BJ (cell line): ENCODE measurements around the gene RAVER2. TPM values are rescaled to one million over a fixed set of nuclear protein-coding genes. Genes with fewer than 3 reads are reported as not detected.

Experiments used
- CTCF ChIA-PET: fragments of 350-600 bp; formaldehyde crosslinking; extraction: SDS; loops from one replicate; lab custom pipeline; 2021; ENCODE audit warnings: antibody characterized with exemption, inconsistent platforms; lab: Yijun Ruan, JAX
- POLR2A ChIA-PET: fragments of 300-600 bp; sonication (Branson Sonifier 250); formaldehyde crosslinking; extraction: SDS; loops from one replicate; lab custom pipeline; 2021; ENCODE audit warnings: antibody characterized with exemption; lab: Charles Lee
- DNase-seq: peaks from one replicate; pipeline ENCODE4 v3.0.0-alpha.2; 2011; ENCODE audit warnings: low read depth
- H3K27me3 ChIP-seq: 2 replicates; pipeline ENCODE4 v1.6.0; 2011; ENCODE audit warnings: low read length; ENCODE audit not compliant: control insufficient read depth, insufficient read depth
- H3K36me3 ChIP-seq: 2 replicates; pipeline ENCODE4 v1.5.1; 2011; ENCODE audit warnings: low read length; ENCODE audit not compliant: control insufficient read depth, insufficient read depth
- H3K4me3 ChIP-seq: 2 replicates; pipeline ENCODE4 v1.5.1; 2011; ENCODE audit warnings: low read depth, mild to moderate bottlenecking, control low read depth, low read length
- CTCF ChIP-seq: IDR thresholded peaks from 2 replicates; pipeline ENCODE4 v1.5.1; 2011; ENCODE audit warnings: low read depth, mild to moderate bottlenecking, control low read depth, inconsistent platforms, low read length, moderate library complexity; ENCODE audit not compliant: insufficient read depth
- polyA plus RNA-seq: library from polyadenylated mRNA; depleted of rRNA; stranded (reverse); fragments of >200 nt; gene quantifications from 2 replicates; pipeline ENCODE4 v1.2.3, GENCODE V29; 2011

The RAVER2 gene
- polyA plus RNA-seq, 1 experiment: 2.9 TPM

DNA sequence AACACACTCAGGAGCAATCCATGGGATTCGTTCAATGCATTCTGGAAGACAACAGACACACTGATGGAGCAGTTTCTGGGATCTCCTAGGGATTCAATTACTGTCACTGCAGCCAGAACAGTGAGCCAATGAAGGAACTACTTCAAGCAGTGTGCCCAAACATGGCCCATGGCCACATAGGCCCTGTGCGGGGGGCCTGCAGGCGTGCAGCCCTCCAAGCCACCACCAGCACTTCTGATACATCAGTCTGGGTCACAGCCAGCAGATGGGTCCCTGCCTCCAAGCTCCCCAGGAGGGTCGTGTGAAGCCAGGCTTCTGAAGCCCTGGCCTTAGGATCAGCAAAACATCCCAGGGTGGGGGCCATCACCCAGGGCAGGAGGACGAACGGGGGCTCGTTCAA lies 99.3 kb downstream of the RAVER2 start:
- POLR2A ChIA-PET: no interaction called here
- H3K36me3 ChIP-seq: peaks cover 31% of the 10 kb centered on the region
- CTCF ChIA-PET: no interaction called here

DNA sequence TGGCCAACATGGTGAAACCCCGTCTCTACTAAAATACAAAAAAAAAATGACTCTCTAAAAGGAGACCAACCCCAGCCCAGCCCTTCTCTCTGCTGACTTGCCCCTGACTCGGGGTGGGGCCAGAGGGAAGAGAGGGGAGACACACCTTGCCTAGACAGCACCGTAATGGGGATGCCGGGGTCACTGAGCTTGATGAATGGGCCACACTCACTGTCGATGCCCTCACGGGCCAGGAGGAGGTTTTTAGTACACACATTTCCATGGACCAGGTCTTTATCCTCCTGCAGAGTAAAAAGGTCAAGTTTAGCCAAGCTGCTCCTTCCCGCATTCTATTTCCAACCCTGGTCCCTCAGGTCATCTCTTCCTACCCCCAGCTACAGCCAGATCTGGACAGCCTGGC lies 99.7 kb downstream of the RAVER2 start:
- no peak for TF ChIP-seq CTCF
- ChIA-PET POLR2A (no interaction called here), CTCF (no interaction called here)
- no peak overlapping the region for H3K4me3 ChIP-seq
- peaks cover 33% of the 10 kb centered on the region for H3K36me3 ChIP-seq
- no peaks in the 10 kb centered on the region for H3K27me3 ChIP-seq
- DNase-seq: no peak

More for the DNA sequence above, 99.3 kb downstream of the RAVER2 start:
- no peak for DNase-seq
- Histone ChIP-seq H3K27me3 (no peaks in the 10 kb centered on the region), H3K4me3 (no peak overlapping the region)
- TF ChIP-seq CTCF: no peak

DNA sequence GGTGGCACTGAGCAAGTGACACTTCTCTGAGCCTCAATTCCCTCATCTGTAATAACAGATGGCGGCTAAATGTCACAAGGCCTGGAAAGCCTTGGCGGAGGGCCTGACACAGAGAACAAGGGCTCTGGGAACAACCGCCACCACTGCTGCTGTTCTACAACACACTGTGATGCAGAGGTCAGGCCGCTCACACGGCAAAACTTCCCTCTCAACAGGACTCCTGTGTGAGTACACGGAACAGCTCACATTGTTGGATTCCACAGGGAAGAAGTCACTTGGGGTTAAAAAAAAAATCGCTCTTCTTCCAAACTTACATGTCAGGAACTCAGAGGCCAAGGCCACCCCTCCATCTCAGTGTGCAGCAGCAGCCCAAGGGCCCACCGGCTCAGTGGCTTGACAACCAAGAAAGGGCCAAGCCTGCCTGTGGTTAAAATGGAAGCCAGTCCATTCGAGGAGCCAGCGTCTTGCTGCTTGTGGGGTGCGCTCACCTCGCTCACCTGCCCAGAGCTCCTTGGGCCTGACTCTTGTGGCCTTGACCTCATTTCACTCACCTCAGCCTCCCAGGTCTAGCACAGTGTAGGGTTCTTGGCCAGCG lies 101.1 kb downstream of the RAVER2 start:
- CTCF ChIA-PET: interaction anchor here (1.0 kb wide), 1 partner anchor 10 kb away, joined by 3 read pairs; no protein-coding TSS in a partner anchor

GRCh38 chr1:64846573-64847430 lies 101.9 kb downstream of the RAVER2 start:
- ChIA-PET CTCF (interaction anchor here (1.0 kb wide), 1 partner anchor 9 kb away, joined by 3 read pairs; no protein-coding TSS in a partner anchor), POLR2A (no interaction called here)
- DNase-seq: no peak
- Histone ChIP-seq H3K36me3 (peaks cover 32% of the 10 kb centered on the region), H3K4me3 (no peak overlapping the region), H3K27me3 (no peaks in the 10 kb centered on the region)
- no peak for TF ChIP-seq CTCF

More for the DNA sequence above, 101.1 kb downstream of the RAVER2 start:
- no peaks in the 10 kb centered on the region for H3K27me3 ChIP-seq
- H3K4me3 ChIP-seq: no peak overlapping the region
- H3K36me3 ChIP-seq: peaks cover 34% of the 10 kb centered on the region
- no peak for TF ChIP-seq CTCF
- DNase-seq: no peak
- POLR2A ChIA-PET: no interaction called here

GRCh38 chr1:64847666-64848065 lies 102.8 kb downstream of the RAVER2 start:
- DNase-seq: no peak
- Histone ChIP-seq H3K27me3 (no peaks in the 10 kb centered on the region), H3K4me3 (no peak overlapping the region), H3K36me3 (peaks cover 34% of the 10 kb centered on the region)
- ChIA-PET CTCF (no interaction called here), POLR2A (no interaction called here)
- TF ChIP-seq CTCF: no peak
